Prostate gland (tissue), 2 donors: ENCODE measurements around the gene ASPDH.

Experiments used
- CTCF ChIP-seq, 4 experiments: fragments of 200-600 bp in 2 of 4; fragments of 450-650 bp in 2 of 4; sonication (generic) in 2 of 4; IDR thresholded peaks; 1 replicate in 3 of 4; 2 replicates in 1 of 4; pipeline ENCODE4 v1.5.1; 2016 to 2019; ENCODE audit warnings: antibody characterized with exemption in 4 of 4, mild to moderate bottlenecking in 2 of 4, moderate library complexity in 2 of 4
- POLR2A ChIP-seq: fragments of 450-650 bp; IDR thresholded peaks from one replicate; pipeline ENCODE4 v1.6.1; 2016; ENCODE audit warnings: antibody characterized with exemption, mild to moderate bottlenecking

- TF ChIP-seq CTCF (IDR thresholded peaks at IDR 0.05), result no peak
- no peak for TF ChIP-seq POLR2A
Observed at GRCh38 chr19:50516456-50516855, 2.7 kb upstream of the ASPDH start.
